HG02981 (cell line): ENCODE data around the gene HMGCS2.
"Not testable (repeated sequence)": the region's sequence is repeated elsewhere in the genome, so short reads cannot be mapped to it uniquely, and the experiment has no call there.

Experiments used
- ATAC-seq: cut with Tn5 transposase; IDR thresholded peaks from one replicate; pipeline ENCODE4 v1.9.1; 2021; ENCODE audit warnings: mild to moderate bottlenecking, moderate library complexity; ENCODE audit not compliant: unreplicated experiment

Gene HMGCS2

GRCh38 chr1:119732465-119733168 is 36.1 kb downstream of the HMGCS2 start:
- no peak for ATAC-seq

DNA sequence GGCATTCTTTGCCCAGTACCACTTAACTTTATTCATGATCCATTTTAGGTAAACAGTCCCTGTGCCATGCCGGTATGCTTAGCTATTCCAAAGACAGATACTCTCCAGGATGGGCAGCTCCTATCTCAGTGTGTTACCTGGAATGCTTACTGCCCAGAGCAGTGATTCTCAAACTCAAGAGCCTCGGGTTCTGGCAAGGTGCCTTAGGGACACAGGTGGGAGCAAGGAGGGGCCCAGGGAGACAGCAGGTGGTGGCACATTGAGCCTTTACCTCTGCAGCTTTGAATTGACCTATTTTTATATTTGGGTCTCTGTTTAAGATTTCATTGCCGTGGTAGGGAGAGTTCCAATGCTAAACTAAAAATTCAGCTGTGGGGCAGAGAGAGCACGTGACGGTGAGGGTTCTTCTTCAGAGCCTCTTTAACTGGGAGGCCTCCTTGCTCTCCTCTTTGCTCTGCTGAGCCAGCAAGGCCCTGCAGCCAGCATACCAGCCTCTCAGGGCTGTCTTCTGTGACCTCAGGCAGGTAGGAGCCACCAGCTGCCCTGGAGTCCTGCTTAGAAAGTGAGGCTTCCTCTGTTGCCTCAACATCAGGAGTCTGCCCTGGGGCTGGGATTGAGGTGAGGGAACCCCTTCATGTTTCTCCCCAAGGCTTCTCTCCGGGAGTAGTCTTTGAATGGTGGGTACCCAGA is 36.8 kb downstream of the HMGCS2 start:
- ATAC-seq, result no peak

- no peak for ATAC-seq
Observed at GRCh38 chr1:119731060-119731459, 37.6 kb downstream of the HMGCS2 start.

DNA sequence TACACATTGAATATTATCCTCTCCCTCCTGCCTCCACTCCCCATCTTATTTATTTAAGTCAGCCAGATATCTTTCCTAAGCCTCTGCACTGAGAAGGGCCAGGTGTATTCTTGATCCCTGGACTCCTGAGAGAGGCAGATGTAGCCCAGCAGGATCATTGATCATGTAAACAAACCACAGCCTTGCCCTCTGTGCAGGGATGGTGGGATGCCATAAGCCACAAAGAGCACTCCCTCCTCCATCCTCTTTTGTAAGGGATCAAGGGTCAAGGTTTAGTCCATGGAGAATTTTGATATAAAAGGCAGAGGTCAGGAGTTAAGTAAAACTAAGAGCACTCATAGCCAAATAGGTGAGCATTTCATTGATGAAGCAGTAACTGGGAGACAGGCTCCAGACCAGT is 39.7 kb downstream of the HMGCS2 start:
- ATAC-seq, result no peak

DNA sequence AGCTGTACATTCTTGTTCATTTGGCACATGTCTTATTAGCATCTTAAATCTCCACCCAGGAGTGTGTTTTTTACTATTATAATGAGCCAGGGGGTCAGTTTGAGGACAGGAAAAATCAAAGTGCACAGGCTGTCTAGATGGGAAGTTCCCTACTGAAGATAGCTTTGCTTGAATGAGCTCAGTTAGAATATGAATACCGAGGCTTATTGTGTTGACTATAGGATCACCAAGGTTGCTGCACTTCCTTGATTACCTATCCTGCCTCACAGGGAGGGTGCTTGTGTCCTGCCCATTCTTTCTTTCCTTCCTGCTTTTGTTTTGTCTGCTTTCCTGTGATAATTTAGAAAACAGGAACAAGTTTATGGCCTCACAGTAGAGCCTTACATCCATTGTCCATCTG is 40.7 kb downstream of the HMGCS2 start:
- no peak for ATAC-seq

GRCh38 chr1:119725626-119726025 is 43.1 kb downstream of the HMGCS2 start:
- ATAC-seq, result no peak

DNA sequence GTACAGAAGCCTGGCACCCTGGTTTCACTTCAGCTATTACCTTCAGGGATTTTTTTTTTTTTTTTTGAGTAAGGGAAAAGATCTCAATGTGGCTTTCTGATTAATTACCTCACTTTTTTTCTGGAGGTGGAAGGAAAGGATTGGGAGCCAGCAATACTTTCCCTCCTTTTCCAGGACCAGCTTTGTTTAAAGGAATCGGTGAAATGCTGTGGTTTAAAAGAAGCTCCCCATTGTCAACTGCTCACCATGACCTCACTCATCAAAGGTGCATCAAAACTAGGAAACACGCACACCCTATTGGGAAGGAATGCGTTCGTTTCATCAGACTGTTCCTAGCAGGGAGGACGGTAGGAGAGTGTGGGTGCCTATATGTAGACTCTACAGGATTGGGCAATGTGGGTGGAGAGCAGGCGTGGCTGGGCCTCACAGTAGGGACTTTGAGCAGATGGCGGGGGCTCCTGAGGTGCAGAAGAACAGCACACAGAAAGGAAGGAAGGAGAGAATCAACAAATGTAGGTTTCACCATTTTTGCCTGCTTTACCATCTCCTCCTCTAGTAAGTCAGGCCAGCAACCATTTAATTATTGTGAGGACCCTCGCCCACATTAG is 44.0 kb downstream of the HMGCS2 start:
- no peak for ATAC-seq

GRCh38 chr1:119721896-119722295 is 46.8 kb downstream of the HMGCS2 start:
- ATAC-seq, result no peak

- ATAC-seq, result no peak
Observed at GRCh38 chr1:119720866-119721440, 47.8 kb downstream of the HMGCS2 start.

- no peak for ATAC-seq
Observed at GRCh38 chr1:119718972-119719371, 49.7 kb downstream of the HMGCS2 start.

DNA sequence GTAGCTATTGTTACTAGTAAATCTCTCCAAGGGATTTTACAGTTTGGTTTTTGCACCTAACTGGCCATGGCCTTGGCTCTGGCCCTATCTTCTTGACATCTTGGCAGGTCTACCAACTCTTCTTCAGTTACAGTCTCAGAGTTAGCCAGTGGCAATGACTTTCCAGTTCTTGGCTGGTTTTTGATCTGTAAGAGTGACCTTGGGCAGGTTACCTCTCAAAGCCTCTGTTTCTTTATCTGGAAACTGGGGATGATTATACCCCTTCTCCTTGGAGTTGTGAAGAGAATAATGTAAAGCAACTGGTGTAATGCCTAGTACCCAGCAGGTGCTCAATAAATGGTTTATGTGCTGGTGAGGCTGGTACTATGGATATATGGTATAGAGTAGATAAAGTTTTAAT is 50.3 kb downstream of the HMGCS2 start:
- no peak for ATAC-seq

- ATAC-seq, result no peak
Observed at GRCh38 chr1:119715542-119715941, 53.2 kb downstream of the HMGCS2 start.

- no peak for ATAC-seq
Observed at GRCh38 chr1:119714583-119714982, 54.1 kb downstream of the HMGCS2 start.

- ATAC-seq, result no peak
Observed at GRCh38 chr1:119713749-119714456, 54.8 kb downstream of the HMGCS2 start.

DNA sequence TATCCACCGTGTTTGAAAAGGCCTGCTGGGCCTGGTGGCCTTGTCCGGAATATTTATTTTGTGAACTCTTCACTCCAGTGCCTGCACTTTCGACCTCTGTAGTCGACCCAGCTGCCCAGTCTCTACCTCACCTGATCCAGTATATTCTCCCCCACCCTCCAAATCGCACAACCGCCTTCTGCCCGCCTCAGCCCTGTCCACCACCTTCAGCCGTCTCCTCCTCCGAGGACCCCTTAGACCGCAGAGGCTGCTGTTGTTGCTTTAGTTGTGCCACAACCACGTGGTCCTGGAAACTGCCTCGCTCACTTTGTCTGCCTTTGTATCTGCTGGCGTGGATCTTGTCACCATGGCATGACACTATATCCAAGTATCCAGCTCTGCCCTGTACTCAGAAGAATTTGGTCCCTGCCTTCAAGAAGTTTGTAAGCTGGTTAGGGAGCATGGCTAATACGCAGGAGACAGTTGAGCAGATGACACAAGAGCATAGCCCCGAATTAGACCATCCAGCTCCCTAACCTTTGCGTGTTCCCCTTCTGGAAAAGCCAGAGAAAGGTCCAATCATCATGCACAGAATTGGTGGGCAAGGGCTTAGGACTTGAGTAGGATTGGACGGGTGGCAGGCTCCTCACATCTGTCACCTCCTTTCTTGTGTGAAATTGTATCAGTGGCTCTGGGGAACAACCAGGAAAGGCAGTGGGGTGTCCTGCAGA is 55.5 kb downstream of the HMGCS2 start:
- no peak for ATAC-seq

DNA sequence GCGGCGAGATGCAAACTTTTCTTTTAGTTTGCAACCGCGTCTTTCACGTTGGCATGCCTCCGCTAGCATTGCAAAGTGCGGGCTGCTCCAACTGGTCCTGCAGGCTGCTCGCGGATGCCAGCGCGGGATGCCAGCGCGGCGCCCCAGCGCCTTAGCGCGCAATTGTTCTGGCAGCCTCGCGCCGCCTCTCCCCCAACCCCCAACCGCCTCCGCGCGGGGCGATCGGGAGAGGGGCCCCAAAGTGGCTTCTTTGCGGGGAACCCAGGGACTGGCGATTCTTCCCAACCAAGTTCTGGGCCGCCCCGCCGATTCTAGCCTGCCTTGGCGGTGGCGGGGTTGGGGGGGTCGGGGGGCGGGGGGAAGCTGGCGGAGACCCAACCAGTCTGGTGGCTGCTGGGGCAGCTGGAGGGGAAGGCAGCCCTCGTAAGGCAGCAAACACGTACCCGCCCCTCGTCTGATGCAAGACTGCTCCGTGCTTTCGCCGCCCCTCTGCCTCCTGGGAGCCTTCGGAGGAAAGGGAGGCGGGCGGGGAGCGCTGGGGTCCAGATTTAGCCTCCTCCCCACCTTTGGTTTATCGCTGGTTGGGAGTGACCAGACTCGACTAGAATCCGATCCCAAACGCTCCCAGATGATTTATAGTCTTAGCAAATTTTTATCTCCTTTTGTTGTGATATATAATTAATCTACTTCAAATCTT is 56.2 kb downstream of the HMGCS2 start:
- ATAC-seq, result peak; percentile 56

DNA sequence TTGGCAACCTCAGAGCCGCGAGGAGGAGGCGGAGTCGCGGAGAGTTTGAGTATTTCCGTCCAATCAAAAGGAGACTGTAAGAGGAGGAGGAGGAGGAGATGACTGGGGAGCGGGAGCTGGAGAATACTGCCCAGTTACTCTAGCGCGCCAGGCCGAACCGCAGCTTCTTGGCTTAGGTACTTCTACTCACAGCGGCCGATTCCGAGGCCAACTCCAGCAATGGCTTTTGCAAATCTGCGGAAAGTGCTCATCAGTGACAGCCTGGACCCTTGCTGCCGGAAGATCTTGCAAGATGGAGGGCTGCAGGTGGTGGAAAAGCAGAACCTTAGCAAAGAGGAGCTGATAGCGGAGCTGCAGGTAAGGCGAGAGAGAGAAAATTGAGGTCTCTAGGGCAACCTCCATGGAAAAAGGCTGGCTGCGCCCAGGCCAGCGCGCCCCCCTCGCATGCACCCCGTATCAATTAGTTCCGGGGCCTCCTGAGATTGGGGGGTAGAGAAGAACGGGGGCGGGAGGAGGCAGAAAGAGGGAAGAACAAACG is 56.8 kb downstream of the HMGCS2 start, which contains the start of gene PHGDH:
TSS of gene PHGDH (plus strand) at position 131 of the 538 bp plus-strand sequence. CDS start at position 220, 89 bp downstream.
- peak; percentile 60 for ATAC-seq

DNA sequence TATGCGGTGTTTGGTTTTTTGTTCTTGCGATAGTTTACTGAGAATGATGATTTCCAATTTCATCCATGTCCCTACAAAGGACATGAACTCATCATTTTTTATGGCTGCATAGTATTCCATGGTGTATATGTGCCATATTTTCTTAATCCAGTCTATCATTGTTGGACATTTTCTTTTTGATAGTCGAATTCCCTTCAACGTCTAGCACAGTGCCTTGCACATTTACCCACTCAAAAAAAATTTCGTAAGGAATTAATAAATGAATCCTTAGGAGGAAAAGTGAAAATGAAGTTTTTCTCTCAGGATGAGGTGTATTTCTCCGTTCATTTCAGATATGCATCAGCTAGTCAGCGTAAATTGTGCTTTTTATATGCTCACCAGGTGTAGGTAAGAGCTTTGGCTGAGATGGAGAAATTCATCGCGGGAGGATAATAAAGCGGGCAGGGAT is 57.3 kb downstream of the HMGCS2 start:
- ATAC-seq, result not testable (repeated sequence)

DNA sequence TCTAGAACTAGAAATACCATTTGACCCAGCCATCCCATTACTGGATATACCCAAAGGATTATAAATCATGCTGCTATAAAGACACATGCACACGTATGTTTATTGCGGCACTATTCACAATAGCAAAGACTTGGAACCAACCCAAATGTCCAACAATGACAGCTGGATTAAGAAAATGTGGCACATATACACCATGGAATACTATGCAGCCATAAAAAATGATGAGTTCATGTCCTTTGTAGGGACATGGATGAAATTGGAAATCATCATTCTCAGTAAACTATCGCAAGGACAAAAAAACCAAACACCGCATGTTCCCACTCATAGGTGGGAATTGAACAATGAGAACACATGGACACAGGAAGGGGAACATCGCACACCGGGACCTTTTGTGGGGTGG is 62.1 kb downstream of the HMGCS2 start:
- ATAC-seq, result not testable (repeated sequence)
